ENCODE results near the gene PFKFB3.
"Not testable (repeated sequence)": the region's sequence is repeated elsewhere in the genome, so short reads cannot be mapped to it uniquely, and the experiment has no call there.

PFKFB3 gene

DNA sequence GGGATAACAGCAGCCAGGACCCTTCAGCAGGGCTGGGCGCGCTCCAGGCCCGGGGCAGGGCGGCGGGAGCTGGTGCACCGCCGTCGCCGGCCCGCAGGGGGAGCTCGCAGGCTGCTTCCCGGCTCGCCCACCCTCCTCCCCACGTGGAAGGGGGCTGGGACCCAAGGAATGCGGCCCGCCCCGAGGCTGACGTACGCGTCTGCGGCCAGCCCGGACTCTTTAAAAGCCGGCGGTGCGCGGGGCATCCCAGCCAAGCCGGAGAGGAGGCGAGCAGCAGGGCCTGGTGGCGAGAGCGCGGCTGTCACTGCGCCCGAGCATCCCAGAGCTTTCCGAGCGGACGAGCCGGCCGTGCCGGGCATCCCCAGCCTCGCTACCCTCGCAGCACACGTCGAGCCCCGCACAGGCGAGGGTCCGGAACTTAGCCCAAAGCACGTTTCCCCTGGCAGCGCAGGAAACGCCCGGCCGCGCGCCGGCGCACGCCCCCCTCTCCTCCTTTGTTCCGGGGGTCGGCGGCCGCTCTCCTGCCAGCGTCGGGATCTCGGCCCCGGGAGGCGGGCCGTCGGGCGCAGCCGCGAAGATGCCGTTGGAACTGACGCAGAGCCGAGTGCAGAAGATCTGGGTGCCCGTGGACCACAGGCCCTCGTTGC, at the start of gene PFKFB3:
TSS of gene PFKFB3 (plus strand) at position 249 of the 647 bp plus-strand sequence. CDS start at position 578, 329 bp downstream.
- in situ Hi-C loops (cut with HindIII; ENCODE audit: low sequenced_read_pairs): no loop called here

DNA sequence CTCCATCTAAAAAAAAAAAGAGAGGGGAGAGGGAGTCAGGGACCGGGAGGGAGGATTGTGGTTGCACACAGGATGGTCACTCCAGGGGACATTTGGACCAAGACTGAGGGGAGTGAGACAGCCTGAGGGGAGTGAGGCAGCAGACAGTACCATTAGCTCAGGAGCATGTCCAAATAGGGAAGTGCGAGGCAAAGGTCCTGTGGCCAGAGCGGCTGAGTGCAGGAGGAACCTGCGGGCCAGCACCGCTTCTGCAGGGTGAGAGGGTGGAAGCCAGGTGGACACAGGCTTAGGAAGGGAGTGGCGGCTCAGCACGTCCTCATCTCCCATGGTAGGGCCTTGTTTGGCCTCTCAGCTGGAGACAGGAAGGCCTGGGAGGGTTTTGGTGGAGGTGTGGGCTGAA, 48.9 kb upstream of the PFKFB3 start:
- in situ Hi-C loops (cut with HindIII; ENCODE audit: low sequenced_read_pairs): no loop called here

DNA sequence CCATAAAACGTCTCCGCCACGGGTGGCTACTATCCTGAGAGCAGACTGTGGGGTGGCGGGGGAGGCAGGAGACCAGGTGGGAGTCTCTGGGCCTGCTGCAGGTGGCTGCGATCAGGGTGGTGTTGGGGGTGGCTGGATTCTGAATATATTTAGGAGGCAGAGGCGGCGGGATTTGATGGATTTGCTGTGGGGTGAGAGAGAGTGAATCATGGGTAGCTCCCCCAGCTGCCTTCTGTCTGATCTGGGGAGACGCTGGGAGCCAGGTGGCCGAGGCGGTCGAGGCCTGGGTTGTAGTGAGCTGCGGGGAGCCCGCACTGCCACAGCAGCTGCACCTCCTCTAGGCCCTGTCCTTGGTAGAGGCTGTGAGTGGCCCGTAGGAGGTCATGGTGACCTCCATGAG, 48.2 kb upstream of the PFKFB3 start:
- in situ Hi-C loops (cut with HindIII; ENCODE audit: low sequenced_read_pairs): no loop called here

DNA sequence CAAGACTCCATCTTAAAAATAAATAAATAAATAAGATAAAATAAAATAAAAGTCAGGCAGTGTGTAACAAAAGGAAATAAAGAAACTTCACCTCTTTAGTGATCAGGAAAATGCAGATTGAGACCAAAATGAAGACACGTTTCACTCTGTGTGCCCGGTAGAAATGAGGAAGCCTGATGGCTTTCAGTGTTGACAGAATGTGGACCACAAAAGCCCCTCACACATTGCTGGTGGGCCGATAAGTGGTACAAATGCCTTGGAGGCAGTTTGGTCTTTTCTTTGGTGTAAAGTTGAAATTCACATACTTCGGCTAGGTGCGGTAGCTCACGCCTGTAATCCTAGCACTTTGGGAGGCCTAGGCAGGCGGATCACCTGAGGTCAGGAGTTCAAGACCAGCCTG, 44.5 kb upstream of the PFKFB3 start:
- in situ Hi-C loops (cut with HindIII; ENCODE audit: low sequenced_read_pairs): no loop called here

DNA sequence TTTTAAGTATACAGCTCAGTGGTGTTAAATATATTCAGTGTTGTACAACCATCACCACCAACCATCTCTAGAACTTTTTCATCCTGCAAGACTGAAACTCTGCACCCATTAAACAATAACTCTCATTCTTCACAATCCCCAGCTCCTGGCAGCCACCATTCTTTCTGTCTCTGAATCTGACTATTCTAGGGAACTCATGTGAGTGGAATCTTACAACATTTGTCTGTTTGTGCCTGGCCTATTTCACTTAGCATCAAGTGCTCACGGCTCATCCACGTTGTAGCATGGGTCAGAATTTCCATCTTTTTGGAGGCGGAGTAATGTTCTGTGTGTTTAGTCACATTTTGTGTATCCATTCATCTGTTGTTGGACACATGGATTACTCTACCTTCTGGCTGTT, 40.8 kb upstream of the PFKFB3 start:
- in situ Hi-C loops (cut with HindIII; ENCODE audit: low sequenced_read_pairs): no loop called here

DNA sequence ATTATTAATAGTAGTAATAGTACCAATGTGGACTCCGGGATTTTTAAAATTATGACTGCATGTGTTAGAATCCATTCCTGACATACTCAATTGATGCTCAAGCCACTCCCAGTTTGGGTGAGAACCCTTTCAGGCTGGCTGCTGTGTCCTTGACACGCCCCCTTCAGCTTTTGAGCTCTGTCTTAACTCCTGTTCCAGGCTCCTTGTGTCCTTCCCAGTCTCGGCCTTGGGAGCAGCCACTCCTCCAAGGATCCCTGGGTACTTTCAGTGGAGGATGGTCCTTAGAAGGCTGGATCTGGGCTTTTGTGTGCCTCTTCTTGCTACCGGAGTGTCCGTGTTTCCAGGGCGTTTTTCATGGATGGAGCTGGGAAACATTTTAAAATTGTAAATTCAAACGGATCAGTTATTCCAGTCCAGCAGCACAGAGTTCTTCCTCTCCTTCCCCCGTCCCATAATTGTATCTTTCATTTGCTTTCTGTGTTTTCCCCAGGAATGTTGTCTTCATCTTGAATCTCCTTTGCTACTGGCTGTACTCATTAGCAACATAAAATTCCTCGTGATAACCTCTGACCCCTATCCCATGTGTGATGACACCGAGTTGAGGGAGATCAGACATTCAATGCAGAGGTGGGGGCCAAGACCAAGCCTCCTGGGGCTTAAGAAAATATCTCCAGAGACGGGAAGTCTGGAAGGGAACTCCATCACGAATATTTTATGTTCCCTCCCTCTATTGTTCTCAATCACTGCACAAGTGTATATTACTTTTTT, 40.0 kb upstream of the PFKFB3 start:
- in situ Hi-C loops (cut with HindIII; ENCODE audit: low sequenced_read_pairs): no loop called here

DNA sequence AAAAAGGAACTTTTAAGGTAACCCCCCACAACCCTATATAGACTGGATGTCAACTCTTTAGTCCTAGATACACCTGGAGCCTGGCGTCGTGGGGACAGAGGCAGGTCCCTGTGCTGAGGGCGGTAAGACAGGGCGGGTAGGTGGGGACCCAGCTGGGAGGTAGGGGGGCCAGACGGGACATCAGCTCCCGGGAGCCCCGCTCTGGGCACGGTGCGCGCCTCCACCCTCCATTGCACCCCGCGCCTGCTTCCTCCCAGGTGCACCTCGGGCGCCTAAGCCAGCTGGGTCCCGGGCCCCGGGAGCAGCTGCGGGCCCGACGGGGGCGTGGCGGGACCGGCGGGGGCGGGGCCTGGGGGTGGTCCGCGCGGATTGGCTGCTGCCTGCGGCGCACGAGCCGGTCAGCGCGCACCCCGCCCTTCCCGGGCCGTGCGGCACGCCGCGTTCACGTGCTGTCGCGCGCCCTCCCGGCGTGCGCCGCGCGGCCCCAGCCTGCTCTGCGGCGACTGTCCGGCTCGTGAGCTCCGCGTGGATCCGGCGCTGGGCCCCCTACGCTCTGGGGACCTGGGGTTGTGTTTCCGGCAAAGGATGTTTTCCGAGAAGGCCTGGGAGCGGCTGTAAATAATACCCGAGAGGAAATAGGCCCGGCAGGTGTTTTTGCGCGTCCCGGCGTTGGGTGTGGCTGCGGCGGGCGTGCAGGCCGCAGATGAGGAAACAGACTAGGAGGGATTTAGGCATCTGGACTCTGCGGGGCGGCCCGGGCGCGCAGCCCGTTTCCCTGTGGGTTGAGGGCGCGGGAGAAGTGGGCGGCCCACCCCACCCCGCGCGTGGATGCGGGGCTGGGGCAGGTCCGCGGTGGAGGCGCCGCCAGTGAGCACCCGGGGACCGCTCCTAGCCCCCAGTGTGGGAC, 39.1 kb upstream of the PFKFB3 start:
- in situ Hi-C loops (cut with HindIII; ENCODE audit: low sequenced_read_pairs): no loop called here

DNA sequence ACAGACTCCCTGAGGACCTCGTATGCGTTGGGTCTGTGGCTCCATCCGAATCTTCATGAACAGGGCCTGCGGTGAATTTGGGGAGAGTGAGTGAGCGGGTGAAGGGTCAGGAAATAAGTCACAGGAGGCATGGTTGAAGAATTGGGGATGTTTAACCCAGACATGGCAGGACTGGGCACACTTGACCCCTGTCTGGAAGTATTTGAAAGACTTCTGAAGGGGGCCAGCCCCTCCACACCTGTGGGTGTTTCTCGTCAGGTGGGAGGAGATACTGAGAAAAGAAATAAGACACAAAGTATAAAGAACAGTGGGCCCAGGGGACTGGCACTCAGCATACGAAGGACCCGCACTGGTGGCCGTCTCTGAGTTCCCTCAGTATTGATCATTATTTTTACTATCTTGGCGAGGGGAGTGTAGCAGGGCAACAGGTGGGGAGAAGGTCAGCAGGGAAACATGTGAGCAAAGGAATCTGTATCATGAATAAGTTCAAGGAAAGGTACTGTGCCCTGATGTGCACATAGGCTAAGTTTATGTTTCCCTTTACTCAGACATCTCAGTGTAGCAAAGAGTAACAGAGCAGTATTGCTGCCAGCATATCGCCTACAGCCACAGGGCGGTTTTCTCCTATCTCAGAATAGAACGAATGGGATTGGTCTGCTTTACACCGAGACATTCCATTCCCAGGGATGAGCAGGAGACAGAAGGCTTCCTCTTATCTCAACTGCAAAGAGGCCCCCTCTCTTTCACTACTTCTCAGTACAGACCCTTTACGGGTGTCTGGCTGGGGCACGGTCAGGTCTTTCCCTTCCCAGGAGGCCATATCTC, 38.2 kb upstream of the PFKFB3 start:
- in situ Hi-C loops (cut with HindIII; ENCODE audit: low sequenced_read_pairs): no loop called here

DNA sequence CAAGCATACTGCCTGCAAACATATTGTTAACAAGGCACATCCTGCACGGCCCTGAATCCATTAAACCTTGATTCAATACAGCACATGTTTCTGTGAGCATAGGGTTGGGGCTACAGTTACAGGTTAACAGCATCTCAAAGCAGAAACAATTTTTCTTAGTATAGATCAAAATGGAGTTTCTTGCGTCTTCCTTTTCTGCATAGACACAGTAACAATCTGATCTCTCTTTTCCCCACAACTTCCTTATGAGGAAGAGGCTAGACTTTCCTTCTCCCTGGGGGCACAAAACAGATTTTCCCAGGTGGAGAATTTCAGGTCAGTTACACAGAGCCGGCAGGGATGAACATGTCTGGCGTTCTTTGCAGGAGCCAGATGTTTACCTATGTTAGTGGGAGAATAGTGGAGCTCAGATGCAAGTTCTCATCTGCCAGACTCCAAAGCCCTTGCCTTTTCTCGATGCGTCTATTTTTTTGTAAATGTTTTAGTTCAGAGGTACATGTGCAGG, 37.5 kb upstream of the PFKFB3 start:
- in situ Hi-C loops (cut with HindIII; ENCODE audit: low sequenced_read_pairs): no loop called here

DNA sequence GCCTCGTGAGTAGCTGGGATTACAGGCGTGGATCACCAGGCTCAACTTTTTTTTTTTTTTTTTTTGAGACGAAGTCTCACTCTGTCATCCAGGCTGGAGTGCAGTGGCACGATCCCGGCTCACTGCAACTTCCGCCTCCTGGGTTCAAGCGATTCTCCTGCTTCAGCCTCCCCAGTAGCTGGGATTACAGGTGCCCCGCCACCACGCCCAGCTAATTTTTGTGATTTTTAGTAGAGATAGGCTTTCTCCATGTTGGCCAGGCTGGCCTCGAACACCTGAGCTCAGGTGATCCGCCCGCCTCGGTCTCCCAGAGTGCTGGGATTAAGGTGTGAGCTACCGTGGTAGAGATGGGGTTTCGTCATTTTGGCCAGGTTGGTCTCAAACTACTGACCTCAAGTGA, 36.8 kb upstream of the PFKFB3 start:
- in situ Hi-C loops (cut with HindIII; ENCODE audit: low sequenced_read_pairs): not testable (repeated sequence)

DNA sequence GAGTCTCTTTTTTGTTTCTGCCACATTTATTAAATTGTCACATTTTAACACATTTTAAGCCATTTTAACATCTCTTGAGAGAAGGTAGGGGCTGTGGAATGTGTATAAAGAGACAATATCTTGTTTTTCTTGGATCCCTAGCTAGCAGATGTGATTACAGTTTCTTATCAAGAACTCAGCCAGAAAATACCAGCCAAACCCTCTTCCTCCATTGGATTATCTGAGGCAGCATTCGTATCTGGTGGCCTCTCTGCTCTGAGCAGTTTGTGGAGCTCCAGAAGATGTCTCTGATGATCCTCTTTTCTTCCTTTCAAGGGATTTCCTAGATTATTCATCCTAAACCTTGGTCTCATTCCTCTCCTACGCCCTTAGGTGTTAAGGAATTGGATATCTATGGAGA, 35.3 kb upstream of the PFKFB3 start:
- in situ Hi-C loops (cut with HindIII; ENCODE audit: low sequenced_read_pairs): no loop called here

DNA sequence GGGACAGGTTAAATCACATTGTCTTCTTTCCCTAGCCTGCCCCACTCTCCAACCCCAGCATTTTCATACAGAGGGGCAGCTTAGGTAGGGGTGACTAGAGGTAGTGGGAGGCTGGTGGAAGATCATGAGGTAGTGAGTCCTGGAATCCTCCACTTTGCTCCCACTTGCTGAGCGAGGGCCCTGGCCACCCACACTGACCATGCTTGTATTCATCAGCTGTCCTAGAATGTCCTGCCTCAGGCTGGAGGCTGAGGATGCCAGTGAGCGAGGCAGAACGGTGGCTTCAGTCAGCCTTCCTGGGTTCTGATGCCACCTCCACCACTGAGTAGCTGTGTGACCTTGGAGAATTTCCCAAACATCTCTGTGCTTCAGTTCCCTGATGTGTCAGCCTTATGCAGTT, 34.6 kb upstream of the PFKFB3 start:
- in situ Hi-C loops (cut with HindIII; ENCODE audit: low sequenced_read_pairs): no loop called here

DNA sequence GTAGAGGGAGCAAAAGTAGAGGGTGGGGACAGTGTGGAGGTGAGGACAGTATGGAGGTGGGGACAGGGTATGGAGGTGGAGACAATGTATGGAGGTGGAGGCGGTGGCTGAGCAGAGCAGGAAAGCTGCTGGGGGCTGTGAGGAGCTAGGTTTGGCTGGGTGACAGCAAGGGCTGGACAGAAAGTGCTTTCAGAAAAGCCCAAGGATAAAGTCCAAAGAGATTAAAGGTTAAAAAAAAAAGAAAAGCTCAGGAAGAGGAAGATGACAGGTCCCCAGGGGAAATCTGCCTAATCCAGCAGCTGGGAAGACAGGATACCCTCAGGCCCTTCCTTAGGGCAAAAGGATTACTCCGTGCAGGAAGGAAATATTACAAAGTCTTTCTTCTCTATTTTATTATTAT, 32.1 kb upstream of the PFKFB3 start:
- in situ Hi-C loops (cut with HindIII; ENCODE audit: low sequenced_read_pairs): no loop called here

DNA sequence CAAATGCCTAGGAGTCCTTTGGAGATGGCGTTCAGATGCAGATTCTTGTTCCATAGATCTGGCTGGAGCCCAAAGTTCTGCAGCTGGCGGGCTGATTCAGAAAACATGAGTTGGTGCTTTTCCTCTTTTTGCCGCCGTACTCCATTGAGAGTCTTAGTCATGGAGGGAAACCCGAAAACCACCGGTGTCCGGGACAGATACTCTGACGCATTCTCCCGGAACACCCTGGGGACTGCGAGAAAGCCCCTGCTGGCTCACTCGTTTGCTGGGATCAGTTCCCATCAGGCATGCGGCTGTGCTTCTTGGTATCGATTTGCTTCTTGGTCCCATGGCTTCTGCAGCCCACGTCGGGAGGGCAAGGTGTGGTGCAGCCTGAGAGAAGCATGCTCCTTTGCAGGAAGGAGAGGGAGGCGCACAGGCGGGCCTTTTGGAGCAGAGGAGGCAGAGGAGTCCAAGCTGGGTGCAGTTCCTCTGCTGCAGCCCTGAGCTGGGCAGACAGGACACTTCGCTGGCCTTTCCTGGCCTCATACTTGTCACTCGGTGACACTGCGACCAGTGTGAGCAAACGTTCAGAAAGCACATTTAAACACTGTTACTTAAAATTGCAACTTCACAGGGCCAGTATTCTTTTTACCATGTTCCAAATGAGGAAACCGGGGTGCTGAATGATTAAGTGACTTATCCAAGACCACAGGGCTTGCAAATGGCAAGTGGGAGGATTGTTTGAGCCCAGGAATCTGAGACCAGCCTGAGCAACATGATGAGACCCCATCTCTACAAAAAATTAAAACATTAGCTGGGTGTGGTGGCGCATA, 30.6 kb upstream of the PFKFB3 start:
- in situ Hi-C loops (cut with HindIII; ENCODE audit: low sequenced_read_pairs): no loop called here

DNA sequence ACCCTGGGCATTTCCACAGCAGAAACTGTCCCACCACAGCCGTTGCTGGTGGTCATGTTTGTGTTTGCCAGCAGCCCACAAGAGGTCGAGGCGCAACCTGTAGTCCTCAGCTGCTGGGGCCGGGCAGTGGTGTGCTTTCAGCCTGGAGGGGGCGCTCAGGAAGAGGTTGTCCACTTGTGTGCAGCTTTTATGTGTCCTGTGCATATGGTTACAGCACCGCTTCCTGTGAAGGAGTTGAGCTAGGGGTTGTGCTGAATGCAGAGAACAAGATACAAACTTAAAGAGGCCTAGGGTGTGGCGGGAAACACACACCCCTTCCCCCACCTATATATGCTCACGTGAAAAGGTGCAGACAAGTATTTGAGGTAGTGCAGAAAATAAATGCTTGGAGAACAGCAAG, 29.5 kb upstream of the PFKFB3 start:
- in situ Hi-C loops (cut with HindIII; ENCODE audit: low sequenced_read_pairs): no loop called here

DNA sequence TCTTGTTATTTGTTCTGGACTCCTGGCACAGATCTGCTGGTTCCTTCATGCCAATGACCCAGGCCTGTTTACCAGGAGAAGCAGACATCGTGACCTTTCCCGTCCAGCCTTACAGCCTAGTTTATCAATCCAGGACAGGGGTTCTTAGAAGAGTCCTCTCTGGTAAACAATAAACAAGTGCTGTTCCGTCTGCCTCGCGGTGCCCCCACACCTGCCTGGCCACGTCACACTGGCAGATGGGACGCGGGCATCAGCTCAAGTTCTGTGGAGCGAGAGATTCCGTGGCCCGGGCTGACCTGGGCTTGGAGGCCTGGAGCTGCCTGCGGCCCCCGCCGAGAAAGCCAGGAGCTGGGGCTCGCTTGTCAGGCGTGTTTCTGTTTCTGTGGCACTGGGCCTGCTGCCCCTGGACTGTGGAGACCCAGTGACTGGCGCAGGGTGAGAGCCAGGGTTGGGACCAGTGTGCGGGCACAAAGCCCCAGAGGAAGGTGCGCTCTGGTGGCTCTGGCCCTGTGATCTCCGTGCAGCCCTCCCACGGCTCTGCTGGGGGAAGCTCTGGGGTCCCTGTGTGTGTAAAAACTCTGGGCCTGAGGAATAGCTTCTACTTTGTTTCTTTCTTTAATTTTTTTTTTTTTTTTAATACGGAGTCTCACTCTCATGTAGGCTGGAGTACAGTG, 28.4 kb upstream of the PFKFB3 start:
- in situ Hi-C loops (cut with HindIII; ENCODE audit: low sequenced_read_pairs): no loop called here

DNA sequence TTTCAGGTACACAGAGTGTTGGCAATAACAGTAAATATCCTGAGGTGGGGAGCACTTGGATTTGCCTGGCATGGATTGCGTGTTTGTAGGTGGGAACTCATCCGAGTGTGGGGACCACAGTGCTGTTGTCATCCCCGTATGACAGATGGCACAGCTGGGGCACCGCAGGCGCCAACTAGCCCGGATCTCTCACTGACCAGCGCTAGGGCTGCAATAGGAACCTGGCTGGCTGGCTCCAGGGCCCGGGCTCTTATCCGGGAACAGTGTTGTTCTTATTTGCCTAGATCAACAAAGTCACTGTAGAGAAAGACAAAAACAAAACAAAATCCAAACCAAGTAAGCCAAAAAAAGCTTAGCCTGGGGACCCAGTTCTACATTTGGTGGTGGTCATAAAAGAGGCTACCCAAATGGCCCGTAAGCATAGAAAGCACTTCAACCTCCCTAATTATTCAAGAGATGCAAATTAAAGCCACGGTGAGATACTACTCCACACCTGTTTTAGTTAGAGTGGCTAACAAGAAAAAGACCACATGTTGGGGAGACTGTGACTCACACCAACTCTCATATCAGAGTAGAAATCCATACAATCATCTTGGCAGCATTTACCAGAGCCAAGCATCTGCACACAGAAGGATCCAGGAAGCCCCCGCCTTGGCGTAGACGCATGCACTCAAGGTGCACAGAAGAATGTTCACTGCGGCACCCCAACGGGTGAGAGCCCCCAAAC, 27.2 kb upstream of the PFKFB3 start:
- in situ Hi-C loops (cut with HindIII; ENCODE audit: low sequenced_read_pairs): no loop called here

DNA sequence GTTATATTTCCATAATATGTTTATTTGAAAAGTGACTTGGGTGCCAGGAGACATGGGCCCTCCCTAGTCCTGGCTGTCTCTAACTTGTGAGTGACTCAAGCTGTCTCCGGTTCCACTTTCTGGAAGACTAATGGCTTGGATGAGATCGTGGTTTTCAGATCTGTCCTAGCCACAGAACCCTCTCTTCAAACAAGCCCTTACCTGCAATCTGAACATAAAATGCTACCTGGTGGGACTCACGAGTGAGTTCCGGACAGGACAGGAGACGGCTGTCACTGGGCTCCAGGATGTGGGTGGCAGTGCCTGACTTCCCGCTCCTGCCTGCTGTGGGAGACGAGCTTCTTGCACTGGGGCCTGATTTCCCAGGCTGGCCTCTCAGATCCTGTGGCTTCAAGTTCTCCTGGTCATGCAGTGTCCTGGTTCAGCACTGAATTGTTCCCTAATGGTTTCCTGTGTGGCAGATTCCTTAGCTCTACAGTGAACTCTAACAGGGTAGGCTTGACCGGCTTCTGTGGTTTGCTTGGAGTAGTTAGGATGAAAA, 26.0 kb upstream of the PFKFB3 start:
- in situ Hi-C loops (cut with HindIII; ENCODE audit: low sequenced_read_pairs): no loop called here

All from endothelial cell of hepatic sinusoid (primary cell).